B cell (primary cell): Measurements from ENCODE around the gene TGFBI. TPM values are rescaled to one million over a fixed set of nuclear protein-coding genes. Genes with fewer than 3 reads are reported as not detected.

ENCODE experiments used
- ATAC-seq: fragments of 200-7000 bp; cut with Tn5 transposase; one replicate; pipeline ENCODE4 v1.10.0; 2021; ENCODE audit warnings: low read depth, mild to moderate bottlenecking, moderate number of reproducible peaks, moderate library complexity
- CTCF ChIA-PET: fragments of 350-600 bp; sonication (Branson Sonifier 250); formaldehyde crosslinking; loops from one replicate; lab custom pipeline; 2021; ENCODE audit warnings: antibody characterized with exemption, inconsistent platforms; lab: Charles Lee
- POLR2A ChIA-PET: fragments of 350-600 bp; sonication (Branson Sonifier 250); formaldehyde crosslinking; loops from one replicate; lab custom pipeline; 2021; ENCODE audit warnings: antibody characterized with exemption; lab: Charles Lee
- DNase-seq: peaks from one replicate; pipeline ENCODE4 v3.0.0; 2013
- H2AFZ ChIP-seq: 2 replicates; pipeline ENCODE4 v1.6.1; 2012; ENCODE audit warnings: mild to moderate bottlenecking, low read depth, low read length; ENCODE audit not compliant: insufficient read depth, poor library complexity, severe bottlenecking
- H3K27ac ChIP-seq, 2 donors: 1 replicate in 1 of 2; 2 replicates in 1 of 2; pipeline ENCODE4 v1.5.1; 2012 to 2013; ENCODE audit warnings: low read length in 2 of 2, mild to moderate bottlenecking in 2 of 2, moderate library complexity in 1 of 2
- H3K27me3 ChIP-seq, 4 experiments: fragments of 200-600 bp in 1 of 4; sonication (generic) in 1 of 4; replicated peaks in 1 of 4; 1 replicate in 2 of 4; 2 replicates in 2 of 4; pipeline versions ENCODE4 v1.6.1 to v1.7.0; 2013 to 2016; ENCODE audit warnings: low read length in 3 of 4, mild to moderate bottlenecking in 2 of 4, mixed read lengths in 1 of 4, moderate library complexity in 1 of 4; ENCODE audit not compliant: insufficient read depth in 4 of 4, control insufficient read depth in 3 of 4; ENCODE audit errors: control extremely low read depth in 1 of 4
- H3K36me3 ChIP-seq, 2 experiments: replicated peaks in 1 of 2; 1 replicate in 1 of 2; 2 replicates in 1 of 2; pipeline versions ENCODE4 v1.6.1 to v1.7.1; 2013; ENCODE audit warnings: low read length in 1 of 2; ENCODE audit not compliant: insufficient read depth in 2 of 2, control insufficient read depth in 1 of 2; ENCODE audit errors: control extremely low read depth in 1 of 2, extremely low read depth in 1 of 2
- H3K4me1 ChIP-seq, 2 donors: fragments of 200-600 bp in 1 of 2; sonication (generic) in 1 of 2; 1 replicate in 1 of 2; 2 replicates in 1 of 2; pipeline versions ENCODE4 v1.5.1 to v1.6.1; 2013 to 2017; ENCODE audit warnings: low read length in 2 of 2; ENCODE audit not compliant: control insufficient read depth in 2 of 2, insufficient read depth in 2 of 2
- H3K4me2 ChIP-seq: replicated peaks from 2 replicates; pipeline ENCODE3; 2012; ENCODE audit warnings: mild to moderate bottlenecking, low read depth, low read length; ENCODE audit not compliant: poor library complexity, severe bottlenecking
- H3K4me3 ChIP-seq, 5 experiments: fragments of 200-600 bp in 1 of 5; sonication (generic) in 1 of 5; 1 replicate in 3 of 5; 2 replicates in 2 of 5; pipeline versions ENCODE4 v1.5.1 to v1.7.0; 2011 to 2016; ENCODE audit warnings: low read length in 4 of 5, mild to moderate bottlenecking in 4 of 5, low read depth in 2 of 5, control low read depth in 1 of 5, moderate library complexity in 1 of 5; ENCODE audit not compliant: insufficient read depth in 1 of 5; ENCODE audit errors: control extremely low read depth in 1 of 5, extremely low read depth in 1 of 5
- H3K79me2 ChIP-seq: fragments of 200-600 bp; sonication (generic); one replicate; pipeline ENCODE4 v1.6.0; 2016; ENCODE audit warnings: low read length; ENCODE audit not compliant: control insufficient read depth, insufficient read depth
- H3K9ac ChIP-seq: fragments of 200-600 bp; sonication (generic); 2 replicates; pipeline ENCODE4 v1.6.1; 2017; ENCODE audit warnings: mild to moderate bottlenecking, low read length, moderate library complexity
- H3K9me3 ChIP-seq, 3 donors: one replicate each; pipeline versions ENCODE4 v1.6.1 to v1.7.1; 2013; ENCODE audit warnings: low read length in 2 of 3; ENCODE audit not compliant: control insufficient read depth in 2 of 3, insufficient read depth in 1 of 3; ENCODE audit errors: control extremely low read depth in 1 of 3
- H4K20me1 ChIP-seq: 2 replicates; pipeline ENCODE4 v1.6.0; 2012; ENCODE audit warnings: mild to moderate bottlenecking, low read length; ENCODE audit not compliant: insufficient read depth, control insufficient read depth, poor library complexity, severe bottlenecking
- H3K27ac Mint-ChIP-seq: one replicate; pipeline ENCODE4 v1.8.0; 2021; ENCODE audit warnings: mixed read lengths
- H3K27me3 Mint-ChIP-seq: one replicate; pipeline ENCODE4 v1.8.0; 2021; ENCODE audit warnings: mixed read lengths
- H3K4me1 Mint-ChIP-seq: one replicate; pipeline ENCODE4 v1.8.0; 2021; ENCODE audit warnings: mixed read lengths
- H3K4me3 Mint-ChIP-seq: one replicate; pipeline ENCODE4 v1.8.0; 2021; ENCODE audit warnings: mixed read lengths
- H3K9me3 Mint-ChIP-seq: one replicate; pipeline ENCODE4 v1.8.0; 2022; ENCODE audit warnings: mixed read lengths; ENCODE audit not compliant: insufficient read depth
- EZH2 ChIP-seq: IDR thresholded peaks from 2 replicates; pipeline ENCODE4 v1.6.1; 2012; ENCODE audit warnings: borderline replicate concordance, low read depth, mild to moderate bottlenecking, moderate library complexity, low read length; ENCODE audit not compliant: insufficient read depth, poor library complexity, severe bottlenecking
- WGBS: methylation state at CpG from one replicate; pipeline ENCODE4 v1.1.5; 2013; ENCODE audit warnings: missing lambda C conversion rate; ENCODE audit not compliant: insufficient coverage; 5-methylcytosine and 5-hydroxymethylcytosine counted together
- intact Hi-C: fragments of 100-400 bp; cut with micrococcal nuclease; formaldehyde crosslinking; loops from one replicate; pipeline ENCODE4 v1.10.0; 2022
- polyA plus RNA-seq: library from polyadenylated mRNA; depleted of rRNA; stranded (reverse); fragments of >200 nt; gene quantifications from 2 replicates; pipeline ENCODE4 v1.2.3, GENCODE V29; 2012
- total RNA-seq, 2 donors: library from RNA; stranded (reverse); fragments of 120-200 nt in 1 of 2; gene quantifications; 1 replicate in 1 of 2; 2 replicates in 1 of 2; pipeline versions ENCODE4 v1.2.3 to v1.2.4, GENCODE V29; 2013 to 2022
- TF ChIP-seq, protein P1 (sequence below): fragments of 200-600 bp; IDR thresholded peaks from one replicate; pipeline ENCODE4 v1.8.0; 2022; ENCODE audit warnings: antibody characterized with exemption, mild to moderate bottlenecking

TGFBI gene
- total and polyA plus RNA-seq, 2 donors (not counting 1 experiment from before 2014, with no cell fraction given): 3.7 to 4.5 TPM

DNA sequence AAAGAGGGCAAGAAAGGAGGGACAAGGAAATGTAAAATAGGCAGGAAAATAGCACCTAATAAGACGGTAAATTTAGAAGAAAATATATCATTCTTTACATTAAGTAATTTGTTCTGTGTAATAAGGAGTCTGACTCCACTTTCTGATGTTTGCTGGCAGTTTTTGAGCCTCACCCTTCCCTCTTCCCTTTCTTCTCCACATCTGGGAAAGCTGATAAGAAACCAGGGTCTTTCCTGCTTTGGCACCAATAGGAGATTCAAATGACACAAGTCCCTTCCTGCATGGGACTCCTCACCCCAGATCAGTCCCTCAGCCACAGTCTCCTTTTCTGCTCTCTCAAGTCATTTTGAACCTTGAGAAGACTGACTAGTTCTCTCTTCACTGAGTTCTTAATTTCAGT lies 42.8 kb upstream of the TGFBI start:
- peaks cover 13% of the 10 kb centered on the region for H3K27me3 Mint-ChIP-seq
- TF ChIP-seq, protein P1, sequence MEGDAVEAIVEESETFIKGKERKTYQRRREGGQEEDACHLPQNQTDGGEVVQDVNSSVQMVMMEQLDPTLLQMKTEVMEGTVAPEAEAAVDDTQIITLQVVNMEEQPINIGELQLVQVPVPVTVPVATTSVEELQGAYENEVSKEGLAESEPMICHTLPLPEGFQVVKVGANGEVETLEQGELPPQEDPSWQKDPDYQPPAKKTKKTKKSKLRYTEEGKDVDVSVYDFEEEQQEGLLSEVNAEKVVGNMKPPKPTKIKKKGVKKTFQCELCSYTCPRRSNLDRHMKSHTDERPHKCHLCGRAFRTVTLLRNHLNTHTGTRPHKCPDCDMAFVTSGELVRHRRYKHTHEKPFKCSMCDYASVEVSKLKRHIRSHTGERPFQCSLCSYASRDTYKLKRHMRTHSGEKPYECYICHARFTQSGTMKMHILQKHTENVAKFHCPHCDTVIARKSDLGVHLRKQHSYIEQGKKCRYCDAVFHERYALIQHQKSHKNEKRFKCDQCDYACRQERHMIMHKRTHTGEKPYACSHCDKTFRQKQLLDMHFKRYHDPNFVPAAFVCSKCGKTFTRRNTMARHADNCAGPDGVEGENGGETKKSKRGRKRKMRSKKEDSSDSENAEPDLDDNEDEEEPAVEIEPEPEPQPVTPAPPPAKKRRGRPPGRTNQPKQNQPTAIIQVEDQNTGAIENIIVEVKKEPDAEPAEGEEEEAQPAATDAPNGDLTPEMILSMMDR: no peak
- TF ChIP-seq EZH2: no peak
- no peaks in the 10 kb centered on the region for H3K4me1 ChIP-seq
- no peaks in the 10 kb centered on the region for H3K4me1 Mint-ChIP-seq
- H3K4me3 ChIP-seq: no peak overlapping the region
- H3K9me3 Mint-ChIP-seq: peaks cover 2% of the 10 kb centered on the region
- no peak overlapping the region for H3K4me2 ChIP-seq
- DNase-seq (no peak), ATAC-seq (no peak)
- CTCF ChIA-PET: no interaction called here
- H4K20me1 ChIP-seq: no peaks in the 10 kb centered on the region
- no peak overlapping the region for H3K4me3 Mint-ChIP-seq
- H2AFZ ChIP-seq: no peak overlapping the region
- intact Hi-C loops: no loop called here
- no peaks in the 10 kb centered on the region for H3K36me3 ChIP-seq
- H3K27ac ChIP-seq: no peak overlapping the region
- POLR2A ChIA-PET: no interaction called here
- H3K27me3 ChIP-seq: peaks cover 0 to 3% (median 0%) of the 10 kb centered on the region in 4 experiments
- H3K27ac Mint-ChIP-seq: no peak overlapping the region
- WGBS: no CpG with 5 or more reads among the region's 1 CpG
- H3K9ac ChIP-seq: no peak overlapping the region
- no peaks in the 10 kb centered on the region for H3K79me2 ChIP-seq
- H3K9me3 ChIP-seq: peaks cover 0 to 8% (median 0%) of the 10 kb centered on the region in 3 donors

DNA sequence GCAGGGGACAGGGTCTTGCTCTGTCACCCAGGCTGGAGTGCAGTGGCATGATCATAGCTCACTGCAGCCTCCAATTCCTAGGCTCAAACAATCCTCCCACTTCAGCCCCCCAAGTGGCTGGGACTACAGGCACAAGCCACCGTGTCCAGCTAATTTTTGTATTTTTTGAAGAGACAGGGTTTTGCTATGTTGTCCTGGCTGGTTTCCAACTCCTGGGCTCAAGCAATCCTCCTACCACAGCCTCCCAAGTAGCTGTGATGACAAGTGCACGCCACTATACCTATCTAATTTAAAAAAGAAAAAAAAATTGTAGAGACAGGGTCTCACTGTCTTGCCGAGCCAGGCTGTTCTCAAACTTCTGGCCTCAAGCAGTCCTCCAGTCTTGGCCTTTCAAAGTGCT lies 42.4 kb upstream of the TGFBI start:
- no peak overlapping the region for H3K4me3 ChIP-seq
- no peaks in the 10 kb centered on the region for H3K79me2 ChIP-seq
- H2AFZ ChIP-seq: no peak overlapping the region
- DNase-seq (no peak), ATAC-seq (no peak)
- no peak overlapping the region for H3K9ac ChIP-seq
- Mint-ChIP-seq H3K27ac (no peak overlapping the region), H3K27me3 (peaks cover 14% of the 10 kb centered on the region), H3K4me1 (no peaks in the 10 kb centered on the region), H3K4me3 (no peak overlapping the region), H3K9me3 (peaks cover 2% of the 10 kb centered on the region)
- H3K4me2 ChIP-seq: no peak overlapping the region
- no peak overlapping the region for H3K27ac ChIP-seq
- intact Hi-C loops: no loop called here
- POLR2A ChIA-PET: no interaction called here
- no peaks in the 10 kb centered on the region for H4K20me1 ChIP-seq
- H3K4me1 ChIP-seq: no peaks in the 10 kb centered on the region
- CTCF ChIA-PET: no interaction called here
- H3K27me3 ChIP-seq: peaks cover 0 to 3% (median 0%) of the 10 kb centered on the region in 4 experiments
- no peak for TF ChIP-seq EZH2
- TF ChIP-seq, protein P1: no peak
- WGBS: no CpG with 5 or more reads among the region's 3 CpGs
- peaks cover 0 to 8% (median 0%) of the 10 kb centered on the region in 3 donors for H3K9me3 ChIP-seq
- H3K36me3 ChIP-seq: no peaks in the 10 kb centered on the region
